BJ (cell line): ENCODE measurements around the gene SMURF1. TPM values are rescaled to one million over a fixed set of nuclear protein-coding genes. Genes with fewer than 3 reads are reported as not detected.

Source experiments
- CTCF ChIA-PET: fragments of 350-600 bp; formaldehyde crosslinking; extraction: SDS; loops from one replicate; lab custom pipeline; 2021; ENCODE audit warnings: antibody characterized with exemption, inconsistent platforms; lab: Yijun Ruan, JAX
- POLR2A ChIA-PET: fragments of 300-600 bp; sonication (Branson Sonifier 250); formaldehyde crosslinking; extraction: SDS; loops from one replicate; lab custom pipeline; 2021; ENCODE audit warnings: antibody characterized with exemption; lab: Charles Lee
- DNase-seq: peaks from one replicate; pipeline ENCODE4 v3.0.0-alpha.2; 2011; ENCODE audit warnings: low read depth
- H3K27me3 ChIP-seq: 2 replicates; pipeline ENCODE4 v1.6.0; 2011; ENCODE audit warnings: low read length; ENCODE audit not compliant: control insufficient read depth, insufficient read depth
- H3K36me3 ChIP-seq: 2 replicates; pipeline ENCODE4 v1.5.1; 2011; ENCODE audit warnings: low read length; ENCODE audit not compliant: control insufficient read depth, insufficient read depth
- H3K4me3 ChIP-seq: 2 replicates; pipeline ENCODE4 v1.5.1; 2011; ENCODE audit warnings: low read depth, mild to moderate bottlenecking, control low read depth, low read length
- polyA plus RNA-seq: library from polyadenylated mRNA; depleted of rRNA; stranded (reverse); fragments of >200 nt; gene quantifications from 2 replicates; pipeline ENCODE4 v1.2.3, GENCODE V29; 2011
- TF ChIP-seq, protein P1 (sequence below): IDR thresholded peaks from 2 replicates; pipeline ENCODE4 v1.5.1; 2011; ENCODE audit warnings: low read depth, mild to moderate bottlenecking, control low read depth, inconsistent platforms, low read length, moderate library complexity; ENCODE audit not compliant: insufficient read depth

The SMURF1 gene
- polyA plus RNA-seq, 1 experiment = 15.4 TPM

DNA sequence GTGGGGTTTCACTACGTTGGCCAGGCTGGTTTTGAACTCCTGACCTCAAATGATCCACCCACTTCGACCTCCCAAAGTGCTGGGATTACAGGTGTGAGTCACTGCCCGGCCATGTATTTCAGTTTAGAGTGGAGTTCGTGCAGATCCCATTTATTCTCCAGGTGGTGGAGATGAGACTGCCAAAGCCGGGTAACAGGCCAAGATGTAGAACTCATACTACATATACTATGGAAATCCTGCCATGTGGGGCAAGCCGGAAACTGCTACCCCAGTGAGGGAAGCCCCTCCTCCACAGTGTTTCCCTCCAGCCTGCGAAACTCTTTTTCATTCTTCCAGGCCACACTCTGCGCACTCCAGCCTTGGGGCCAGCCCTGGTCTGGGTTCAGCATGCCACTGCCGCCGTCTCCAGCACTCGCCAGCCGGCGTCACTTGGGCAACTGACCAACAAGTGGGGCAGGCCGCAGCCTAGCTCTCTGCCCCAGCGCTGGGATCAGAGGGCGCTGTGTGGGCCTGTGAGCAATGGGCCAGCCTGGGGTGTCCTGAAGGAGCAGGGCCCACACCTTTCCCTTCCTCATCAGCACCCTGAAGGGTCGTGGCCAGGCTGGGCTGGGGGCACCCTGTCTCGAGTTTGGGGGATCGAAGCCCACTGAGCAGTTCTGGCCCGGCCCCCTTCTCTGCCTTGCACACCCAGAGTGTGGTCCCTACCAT lies 143.6 kb downstream of the SMURF1 start:
- CTCF ChIA-PET = interaction anchor here (2.0 kb wide), 1 partner anchor 14 kb away, joined by 4 read pairs; no protein-coding TSS in a partner anchor
- no peak for DNase-seq
- Histone ChIP-seq H3K27me3 (no peaks in the 10 kb centered on the region), H3K4me3 (no peak overlapping the region), H3K36me3 (peaks cover 18% of the 10 kb centered on the region)
- POLR2A ChIA-PET = interaction anchor here (0.5 kb wide), 1 partner anchor 9 kb away, joined by 8 read pairs; no protein-coding TSS in a partner anchor
- TF ChIP-seq, protein P1, sequence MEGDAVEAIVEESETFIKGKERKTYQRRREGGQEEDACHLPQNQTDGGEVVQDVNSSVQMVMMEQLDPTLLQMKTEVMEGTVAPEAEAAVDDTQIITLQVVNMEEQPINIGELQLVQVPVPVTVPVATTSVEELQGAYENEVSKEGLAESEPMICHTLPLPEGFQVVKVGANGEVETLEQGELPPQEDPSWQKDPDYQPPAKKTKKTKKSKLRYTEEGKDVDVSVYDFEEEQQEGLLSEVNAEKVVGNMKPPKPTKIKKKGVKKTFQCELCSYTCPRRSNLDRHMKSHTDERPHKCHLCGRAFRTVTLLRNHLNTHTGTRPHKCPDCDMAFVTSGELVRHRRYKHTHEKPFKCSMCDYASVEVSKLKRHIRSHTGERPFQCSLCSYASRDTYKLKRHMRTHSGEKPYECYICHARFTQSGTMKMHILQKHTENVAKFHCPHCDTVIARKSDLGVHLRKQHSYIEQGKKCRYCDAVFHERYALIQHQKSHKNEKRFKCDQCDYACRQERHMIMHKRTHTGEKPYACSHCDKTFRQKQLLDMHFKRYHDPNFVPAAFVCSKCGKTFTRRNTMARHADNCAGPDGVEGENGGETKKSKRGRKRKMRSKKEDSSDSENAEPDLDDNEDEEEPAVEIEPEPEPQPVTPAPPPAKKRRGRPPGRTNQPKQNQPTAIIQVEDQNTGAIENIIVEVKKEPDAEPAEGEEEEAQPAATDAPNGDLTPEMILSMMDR = no peak

- Histone ChIP-seq H3K4me3 (no peak overlapping the region), H3K36me3 (peaks cover 21% of the 10 kb centered on the region), H3K27me3 (no peaks in the 10 kb centered on the region)
- TF ChIP-seq, protein P1 = no peak
- DNase-seq = no peak
- ChIA-PET CTCF (interaction anchor here (1.0 to 2.0 kb wide), 2 partner anchors 14 to 16 kb away, joined by 3 to 4 read pairs; no protein-coding TSS in a partner anchor), POLR2A (no interaction called here)
Measured at GRCh38 chr7:98998821-98999725, 144.8 kb downstream of the SMURF1 start.

DNA sequence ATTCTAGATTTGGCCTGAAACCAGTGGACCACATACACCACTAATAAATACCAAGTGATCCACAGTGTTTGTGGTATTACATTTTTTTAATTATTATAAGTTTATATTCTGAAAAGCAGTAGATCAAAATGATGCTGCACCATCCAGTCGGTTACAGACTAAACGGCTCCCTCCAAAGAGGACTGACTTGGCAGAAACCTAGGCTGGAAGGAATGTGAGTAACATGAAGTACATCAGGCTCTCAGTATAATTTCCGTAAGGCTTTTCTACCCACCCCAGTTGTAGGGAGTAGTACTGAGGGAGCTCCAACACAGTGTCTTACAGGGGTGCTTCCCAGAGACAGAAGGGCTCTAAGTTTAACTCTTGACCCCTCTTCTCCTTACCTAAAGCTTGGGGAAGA lies 146.1 kb downstream of the SMURF1 start:
- peaks cover 29% of the 10 kb centered on the region for H3K36me3 ChIP-seq
- ChIA-PET POLR2A (no interaction called here), CTCF (no interaction called here)
- TF ChIP-seq, protein P1 = no peak
- DNase-seq = no peak
- no peaks in the 10 kb centered on the region for H3K27me3 ChIP-seq
- H3K4me3 ChIP-seq = no peak overlapping the region

GRCh38 chr7:98996150-98996552 lies 147.8 kb downstream of the SMURF1 start:
- no peaks in the 10 kb centered on the region for H3K27me3 ChIP-seq
- CTCF ChIA-PET = no interaction called here

More at GRCh38 chr7:98996150-98996552, 147.8 kb downstream of the SMURF1 start:
- TF ChIP-seq, protein P1 = no peak
- peaks cover 32% of the 10 kb centered on the region for H3K36me3 ChIP-seq
- POLR2A ChIA-PET = no interaction called here
- H3K4me3 ChIP-seq = no peak overlapping the region
- no peak for DNase-seq
